ENCODE data around the gene OBSCN. TPM values are rescaled to one million over a fixed set of nuclear protein-coding genes. Genes with fewer than 3 reads are reported as not detected.

Gene OBSCN
- total and polyA plus RNA-seq, 4 donors = 0.54 to 5.6 (median 2.7) TPM

DNA sequence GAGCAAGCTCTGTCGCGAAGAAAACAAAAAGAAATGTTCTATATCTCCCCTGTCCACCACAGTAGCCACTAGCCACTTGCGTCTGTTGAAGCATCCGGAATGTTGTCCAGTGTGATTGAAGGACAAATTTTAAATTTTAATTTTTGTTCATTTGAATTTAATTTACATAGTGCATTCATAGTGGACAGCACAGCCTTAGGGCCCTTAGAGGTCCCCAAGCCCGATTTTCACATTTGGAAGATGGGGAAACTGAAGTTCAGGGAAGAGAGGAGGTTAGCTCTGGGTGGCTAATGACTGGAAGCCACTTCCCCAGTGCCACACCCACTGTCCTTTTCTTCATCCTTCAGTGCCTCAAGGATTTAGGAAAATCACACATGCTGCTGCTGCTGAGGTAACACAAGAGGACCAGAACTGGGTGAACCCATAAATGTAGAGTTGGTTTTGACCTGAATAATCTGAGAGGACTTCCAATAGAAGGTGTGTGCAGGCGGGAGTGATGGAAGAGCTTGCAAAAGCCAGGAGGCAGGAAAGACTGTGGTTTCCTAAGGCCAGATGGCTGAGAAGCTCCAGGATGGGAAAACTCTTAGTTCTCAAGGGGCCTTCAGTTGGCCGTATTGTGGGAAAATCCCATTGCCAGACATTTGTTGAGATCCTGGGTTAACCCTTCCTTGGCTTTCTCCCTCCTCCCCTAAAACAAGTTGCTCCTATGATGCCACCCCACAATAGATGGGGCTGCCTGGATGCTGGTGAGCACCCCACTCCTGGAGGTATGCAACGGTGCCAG, 149.2 kb downstream of the OBSCN start:
- Histone ChIP-seq H3K4me3 (ENCODE audit: low read depth in 1 of 3, low read length in 3 of 3) (no peak overlapping the region), H3K36me3 (ENCODE audit: control insufficient read depth in 4 of 4, insufficient read depth in 3 of 4, low read depth in 1 of 4, low read length in 3 of 4) (no peaks in the 10 kb centered on the region), H3K9ac (ENCODE audit: low read depth in 1 of 2, low read length in 2 of 2) (no peak overlapping the region), H3K27me3 (ENCODE audit: control insufficient read depth in 4 of 4, insufficient read depth in 4 of 4, low read length in 3 of 4) (no peaks in the 10 kb centered on the region), H3K9me3 (ENCODE audit: control insufficient read depth in 4 of 4, low read length in 3 of 4) (no peaks in the 10 kb centered on the region), H3K27ac (ENCODE audit: low read depth in 1 of 2, low read length in 2 of 2) (no peak overlapping the region), H3K4me1 (ENCODE audit: control insufficient read depth in 4 of 4, insufficient read depth in 4 of 4, low read length in 3 of 4) (no peaks in the 10 kb centered on the region)
- no peak for TF ChIP-seq RAD21 (IDR thresholded peaks at IDR 0.05)
- WGBS = 87% methylated on average over 8 of the region's 8 CpGs
- no peak for DNase-seq (ENCODE audit: low spot score)

DNA sequence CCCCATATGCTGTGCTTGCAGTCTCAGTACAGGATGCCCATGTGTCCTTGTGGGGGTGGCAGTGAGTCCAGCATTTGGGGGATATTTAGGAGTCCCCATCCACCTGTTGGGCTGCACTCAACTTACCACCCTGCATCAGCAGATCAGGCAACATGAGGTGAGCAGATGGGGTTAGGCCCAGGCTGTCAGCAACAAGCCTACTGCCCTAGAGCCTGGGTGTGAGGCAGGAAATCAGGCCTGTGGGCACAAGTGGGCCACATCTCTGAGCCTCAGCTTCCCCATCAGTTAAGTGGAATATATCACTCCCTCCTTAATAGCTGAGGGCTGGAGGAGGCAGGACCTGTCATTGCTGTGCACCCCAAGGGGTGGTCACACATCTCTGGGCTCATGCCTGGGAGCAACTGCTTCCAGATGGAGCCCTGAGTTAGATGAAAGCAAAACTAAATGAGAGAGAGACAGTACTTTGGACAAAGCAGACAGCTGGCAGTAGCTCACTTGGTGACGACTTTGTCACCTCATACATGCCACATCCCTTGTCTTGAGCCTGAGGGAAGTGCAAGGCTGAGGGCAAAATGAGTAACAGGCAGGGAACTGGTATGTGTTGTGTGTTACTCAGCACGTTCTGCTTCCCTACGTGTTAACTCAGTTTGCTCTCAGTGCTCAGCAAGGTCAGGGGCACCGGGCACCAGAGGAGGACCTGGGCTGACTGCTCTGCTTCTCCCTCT, 150.4 kb downstream of the OBSCN start:
- Histone ChIP-seq H3K4me1 (ENCODE audit: control insufficient read depth in 4 of 4, insufficient read depth in 4 of 4, low read length in 3 of 4) (no peaks in the 10 kb centered on the region), H3K27me3 (ENCODE audit: control insufficient read depth in 4 of 4, insufficient read depth in 4 of 4, low read length in 3 of 4) (no peaks in the 10 kb centered on the region), H3K9me3 (ENCODE audit: control insufficient read depth in 4 of 4, low read length in 3 of 4) (no peaks in the 10 kb centered on the region), H3K27ac (ENCODE audit: low read depth in 1 of 2, low read length in 2 of 2) (no peak overlapping the region), H3K36me3 (ENCODE audit: control insufficient read depth in 4 of 4, insufficient read depth in 3 of 4, low read depth in 1 of 4, low read length in 3 of 4) (no peaks in the 10 kb centered on the region), H3K4me3 (ENCODE audit: low read depth in 1 of 3, low read length in 3 of 3) (no peak overlapping the region), H3K9ac (ENCODE audit: low read depth in 1 of 2, low read length in 2 of 2) (no peak overlapping the region)
- no peak for DNase-seq (ENCODE audit: low spot score)
- WGBS = 69% methylated on average over 4 of the region's 4 CpGs
- TF ChIP-seq EGR1 (IDR thresholded peaks at IDR 0.05; ENCODE audit: low read depth in 2 of 2) (no peak), TAF1 (conservative IDR thresholded peaks at IDR 0.05) (no peak), SP1 (IDR thresholded peaks at IDR 0.05) (no peak), RAD21 (IDR thresholded peaks at IDR 0.05) (no peak), FOXA2 (IDR thresholded peaks at IDR 0.05) (no peak), GABPA (IDR thresholded peaks at IDR 0.05 in 1 of 2, conservative IDR thresholded peaks at IDR 0.05 in 1 of 2) (no peak), HNF4G (IDR thresholded peaks at IDR 0.05) (no peak), RXRA (IDR thresholded peaks at IDR 0.05) (no peak)
- TF ChIP-seq, protein P1, sequence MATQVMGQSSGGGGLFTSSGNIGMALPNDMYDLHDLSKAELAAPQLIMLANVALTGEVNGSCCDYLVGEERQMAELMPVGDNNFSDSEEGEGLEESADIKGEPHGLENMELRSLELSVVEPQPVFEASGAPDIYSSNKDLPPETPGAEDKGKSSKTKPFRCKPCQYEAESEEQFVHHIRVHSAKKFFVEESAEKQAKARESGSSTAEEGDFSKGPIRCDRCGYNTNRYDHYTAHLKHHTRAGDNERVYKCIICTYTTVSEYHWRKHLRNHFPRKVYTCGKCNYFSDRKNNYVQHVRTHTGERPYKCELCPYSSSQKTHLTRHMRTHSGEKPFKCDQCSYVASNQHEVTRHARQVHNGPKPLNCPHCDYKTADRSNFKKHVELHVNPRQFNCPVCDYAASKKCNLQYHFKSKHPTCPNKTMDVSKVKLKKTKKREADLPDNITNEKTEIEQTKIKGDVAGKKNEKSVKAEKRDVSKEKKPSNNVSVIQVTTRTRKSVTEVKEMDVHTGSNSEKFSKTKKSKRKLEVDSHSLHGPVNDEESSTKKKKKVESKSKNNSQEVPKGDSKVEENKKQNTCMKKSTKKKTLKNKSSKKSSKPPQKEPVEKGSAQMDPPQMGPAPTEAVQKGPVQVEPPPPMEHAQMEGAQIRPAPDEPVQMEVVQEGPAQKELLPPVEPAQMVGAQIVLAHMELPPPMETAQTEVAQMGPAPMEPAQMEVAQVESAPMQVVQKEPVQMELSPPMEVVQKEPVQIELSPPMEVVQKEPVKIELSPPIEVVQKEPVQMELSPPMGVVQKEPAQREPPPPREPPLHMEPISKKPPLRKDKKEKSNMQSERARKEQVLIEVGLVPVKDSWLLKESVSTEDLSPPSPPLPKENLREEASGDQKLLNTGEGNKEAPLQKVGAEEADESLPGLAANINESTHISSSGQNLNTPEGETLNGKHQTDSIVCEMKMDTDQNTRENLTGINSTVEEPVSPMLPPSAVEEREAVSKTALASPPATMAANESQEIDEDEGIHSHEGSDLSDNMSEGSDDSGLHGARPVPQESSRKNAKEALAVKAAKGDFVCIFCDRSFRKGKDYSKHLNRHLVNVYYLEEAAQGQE (IDR thresholded peaks at IDR 0.05) = no peak
- TF ChIP-seq, protein P2, sequence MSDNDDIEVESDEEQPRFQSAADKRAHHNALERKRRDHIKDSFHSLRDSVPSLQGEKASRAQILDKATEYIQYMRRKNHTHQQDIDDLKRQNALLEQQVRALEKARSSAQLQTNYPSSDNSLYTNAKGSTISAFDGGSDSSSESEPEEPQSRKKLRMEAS (IDR thresholded peaks at IDR 0.05) = no peak
- TF ChIP-seq, protein P3, sequence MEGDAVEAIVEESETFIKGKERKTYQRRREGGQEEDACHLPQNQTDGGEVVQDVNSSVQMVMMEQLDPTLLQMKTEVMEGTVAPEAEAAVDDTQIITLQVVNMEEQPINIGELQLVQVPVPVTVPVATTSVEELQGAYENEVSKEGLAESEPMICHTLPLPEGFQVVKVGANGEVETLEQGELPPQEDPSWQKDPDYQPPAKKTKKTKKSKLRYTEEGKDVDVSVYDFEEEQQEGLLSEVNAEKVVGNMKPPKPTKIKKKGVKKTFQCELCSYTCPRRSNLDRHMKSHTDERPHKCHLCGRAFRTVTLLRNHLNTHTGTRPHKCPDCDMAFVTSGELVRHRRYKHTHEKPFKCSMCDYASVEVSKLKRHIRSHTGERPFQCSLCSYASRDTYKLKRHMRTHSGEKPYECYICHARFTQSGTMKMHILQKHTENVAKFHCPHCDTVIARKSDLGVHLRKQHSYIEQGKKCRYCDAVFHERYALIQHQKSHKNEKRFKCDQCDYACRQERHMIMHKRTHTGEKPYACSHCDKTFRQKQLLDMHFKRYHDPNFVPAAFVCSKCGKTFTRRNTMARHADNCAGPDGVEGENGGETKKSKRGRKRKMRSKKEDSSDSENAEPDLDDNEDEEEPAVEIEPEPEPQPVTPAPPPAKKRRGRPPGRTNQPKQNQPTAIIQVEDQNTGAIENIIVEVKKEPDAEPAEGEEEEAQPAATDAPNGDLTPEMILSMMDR (IDR thresholded peaks at IDR 0.05; ENCODE audit: low read depth, low read length, missing input control) = no peak
- TF ChIP-seq, protein P4, sequence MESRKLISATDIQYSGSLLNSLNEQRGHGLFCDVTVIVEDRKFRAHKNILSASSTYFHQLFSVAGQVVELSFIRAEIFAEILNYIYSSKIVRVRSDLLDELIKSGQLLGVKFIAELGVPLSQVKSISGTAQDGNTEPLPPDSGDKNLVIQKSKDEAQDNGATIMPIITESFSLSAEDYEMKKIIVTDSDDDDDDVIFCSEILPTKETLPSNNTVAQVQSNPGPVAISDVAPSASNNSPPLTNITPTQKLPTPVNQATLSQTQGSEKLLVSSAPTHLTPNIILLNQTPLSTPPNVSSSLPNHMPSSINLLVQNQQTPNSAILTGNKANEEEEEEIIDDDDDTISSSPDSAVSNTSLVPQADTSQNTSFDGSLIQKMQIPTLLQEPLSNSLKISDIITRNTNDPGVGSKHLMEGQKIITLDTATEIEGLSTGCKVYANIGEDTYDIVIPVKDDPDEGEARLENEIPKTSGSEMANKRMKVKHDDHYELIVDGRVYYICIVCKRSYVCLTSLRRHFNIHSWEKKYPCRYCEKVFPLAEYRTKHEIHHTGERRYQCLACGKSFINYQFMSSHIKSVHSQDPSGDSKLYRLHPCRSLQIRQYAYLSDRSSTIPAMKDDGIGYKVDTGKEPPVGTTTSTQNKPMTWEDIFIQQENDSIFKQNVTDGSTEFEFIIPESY (IDR thresholded peaks at IDR 0.05) = no peak
